Activated T-helper 1 cell treated with anti-CD3 and anti-CD28 coated beads, Interleukin-2, amount 50 U/mL, for 16 hours (primary cell): ENCODE data around the gene PIEZO1.
A peak's percentile ranks its signal among the peaks of the same experiment; 100 is the strongest.
"Not testable (repeated sequence)": the region's sequence is repeated elsewhere in the genome, so short reads cannot be mapped to it uniquely, and the experiment has no call there.

Experiments used
- DNase-seq, 2 donors: peaks; one replicate each; pipeline ENCODE4 v3.0.0-alpha.2; 2020; ENCODE audit warnings: low read depth in 1 of 2, low spot score in 1 of 2

PIEZO1 gene

GRCh38 chr16:88783391-88784073 is 1.5 kb downstream of the PIEZO1 start:
- no peak for DNase-seq

DNA sequence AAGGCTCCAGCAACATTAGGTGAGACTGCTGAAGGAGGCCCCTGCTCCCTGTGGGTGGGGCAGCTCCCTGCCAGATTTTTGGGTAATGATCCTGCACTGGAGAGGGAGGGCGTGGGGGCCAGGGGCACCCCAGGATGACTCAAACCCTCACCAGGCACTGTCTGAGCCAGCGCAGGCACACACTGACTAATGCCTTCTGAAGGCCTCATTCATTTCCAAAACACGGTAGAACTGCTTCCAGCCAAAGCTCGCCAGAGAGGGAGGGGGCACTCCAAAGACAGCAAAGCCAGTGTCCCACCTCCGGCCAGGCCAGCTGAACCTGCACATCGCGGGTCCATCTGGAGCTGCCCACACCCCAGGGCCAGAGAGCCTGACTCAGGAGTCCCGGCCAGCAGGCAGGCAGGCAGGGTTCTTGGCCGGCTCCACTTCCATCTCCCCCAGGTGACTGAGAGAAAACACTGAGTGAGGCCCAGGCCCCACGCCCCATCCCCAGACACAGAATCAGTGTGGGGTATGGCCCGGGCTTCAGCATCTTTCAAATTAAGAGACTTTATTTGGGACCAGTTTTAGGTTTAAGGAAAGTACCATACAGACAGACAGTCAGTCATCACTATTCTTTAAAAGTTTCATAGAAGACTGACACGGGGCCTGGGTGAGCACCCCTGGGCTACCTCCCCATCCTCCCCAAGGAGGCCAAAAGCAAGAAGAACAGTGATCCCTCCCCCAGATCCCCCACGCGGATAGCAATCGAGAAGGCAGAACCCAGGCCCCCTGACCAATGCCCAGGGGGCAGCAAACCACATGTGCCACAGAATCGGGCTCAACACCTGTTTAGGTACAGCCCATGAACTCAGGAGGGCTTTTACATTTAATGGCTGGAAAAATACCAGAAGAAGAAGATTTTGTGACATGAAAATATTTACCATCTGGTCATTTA is 2.3 kb downstream of the PIEZO1 start:
- peak in 1 of 2 donors; percentile 67 for DNase-seq

DNA sequence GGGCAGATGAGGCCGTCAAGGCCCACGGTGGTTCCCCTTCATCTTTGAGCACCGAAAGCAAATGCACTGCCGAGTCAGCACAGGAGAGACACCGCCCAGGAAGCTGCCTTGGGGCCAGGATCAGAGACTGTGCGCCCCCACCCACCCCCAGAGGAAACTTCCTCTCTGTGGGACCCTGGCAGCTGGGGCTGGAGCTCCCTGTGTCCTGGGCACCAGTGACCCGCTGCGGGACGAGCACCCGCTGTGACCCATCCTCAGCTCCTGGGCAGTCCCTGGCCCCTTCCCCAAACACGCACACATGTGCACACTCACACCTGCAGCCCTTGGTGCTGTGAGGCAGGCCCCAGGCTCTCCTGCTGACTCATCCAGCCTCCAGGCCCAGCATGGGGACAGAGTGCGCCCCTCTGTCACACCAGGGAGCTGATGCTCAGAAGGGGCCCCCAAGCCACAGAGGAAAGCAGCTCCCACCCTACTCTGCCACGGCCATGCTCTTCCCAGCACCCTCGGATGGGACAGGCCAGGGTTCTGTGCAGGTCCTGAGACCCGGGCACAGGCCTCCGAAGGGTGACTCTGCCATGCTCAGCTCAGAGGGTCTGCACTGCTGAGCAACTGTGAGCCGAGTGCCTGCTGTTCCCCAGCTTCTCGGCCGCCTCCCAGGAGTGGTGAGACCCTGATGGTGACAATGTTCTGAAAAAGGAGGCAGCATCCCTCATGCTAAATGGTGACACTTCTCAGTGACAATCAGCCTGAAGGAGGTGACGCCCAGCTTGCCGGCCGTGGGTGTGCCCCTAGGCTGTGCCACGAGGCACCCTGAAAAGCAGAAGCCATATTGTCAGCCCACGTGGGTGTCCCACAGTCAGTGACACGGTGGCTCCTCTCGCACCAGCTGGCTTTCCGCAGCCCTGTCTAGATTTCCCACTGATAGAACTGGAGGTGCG is 3.6 kb downstream of the PIEZO1 start:
- DNase-seq: peak; percentile 33 to 50

- DNase-seq: no peak
Measured at GRCh38 chr16:88780142-88781062, 4.6 kb downstream of the PIEZO1 start.

DNA sequence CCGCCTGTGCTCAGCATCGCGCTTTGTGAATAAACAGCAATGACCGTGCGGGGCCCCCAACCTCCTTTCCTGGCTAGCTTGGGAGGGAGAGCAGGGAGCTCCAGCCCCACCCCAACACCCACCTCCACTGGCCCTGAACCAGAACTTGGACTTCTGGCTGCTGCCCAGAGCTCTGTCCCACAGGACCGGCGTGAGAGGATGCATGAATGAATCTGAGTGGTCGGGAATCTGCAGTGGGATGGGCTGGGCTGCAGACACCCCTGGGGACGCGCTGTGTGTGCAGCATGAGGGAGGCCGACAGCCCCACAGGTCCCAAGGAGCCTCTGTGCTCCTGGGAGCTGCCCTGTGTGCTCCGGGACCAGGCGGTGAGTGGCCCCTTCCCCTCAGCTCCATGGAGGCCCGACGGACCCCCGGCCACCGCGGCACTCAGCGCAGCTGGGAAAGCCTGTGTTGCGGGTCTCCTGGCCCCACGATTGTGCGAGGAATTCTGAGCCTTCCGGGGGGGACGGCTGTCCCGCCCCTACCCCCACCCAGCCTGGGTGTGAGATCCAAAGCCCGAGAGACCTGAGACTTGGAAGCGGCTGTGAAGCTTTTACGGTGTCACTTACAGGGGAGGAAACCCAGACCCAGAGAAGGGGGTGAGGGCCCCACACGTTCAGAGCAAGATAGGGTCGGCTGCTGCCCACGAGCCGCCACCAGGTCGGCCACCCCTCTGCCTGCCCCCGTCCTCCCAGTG is 5.4 kb downstream of the PIEZO1 start:
- no peak for DNase-seq

GRCh38 chr16:88778541-88779065 is 6.4 kb downstream of the PIEZO1 start:
- no peak for DNase-seq

GRCh38 chr16:88778271-88778525 is 6.8 kb downstream of the PIEZO1 start:
- no peak for DNase-seq

GRCh38 chr16:88777471-88778270 is 7.3 kb downstream of the PIEZO1 start:
- no peak for DNase-seq

- DNase-seq: no peak
Measured at GRCh38 chr16:88775825-88776224, 9.2 kb downstream of the PIEZO1 start.

DNA sequence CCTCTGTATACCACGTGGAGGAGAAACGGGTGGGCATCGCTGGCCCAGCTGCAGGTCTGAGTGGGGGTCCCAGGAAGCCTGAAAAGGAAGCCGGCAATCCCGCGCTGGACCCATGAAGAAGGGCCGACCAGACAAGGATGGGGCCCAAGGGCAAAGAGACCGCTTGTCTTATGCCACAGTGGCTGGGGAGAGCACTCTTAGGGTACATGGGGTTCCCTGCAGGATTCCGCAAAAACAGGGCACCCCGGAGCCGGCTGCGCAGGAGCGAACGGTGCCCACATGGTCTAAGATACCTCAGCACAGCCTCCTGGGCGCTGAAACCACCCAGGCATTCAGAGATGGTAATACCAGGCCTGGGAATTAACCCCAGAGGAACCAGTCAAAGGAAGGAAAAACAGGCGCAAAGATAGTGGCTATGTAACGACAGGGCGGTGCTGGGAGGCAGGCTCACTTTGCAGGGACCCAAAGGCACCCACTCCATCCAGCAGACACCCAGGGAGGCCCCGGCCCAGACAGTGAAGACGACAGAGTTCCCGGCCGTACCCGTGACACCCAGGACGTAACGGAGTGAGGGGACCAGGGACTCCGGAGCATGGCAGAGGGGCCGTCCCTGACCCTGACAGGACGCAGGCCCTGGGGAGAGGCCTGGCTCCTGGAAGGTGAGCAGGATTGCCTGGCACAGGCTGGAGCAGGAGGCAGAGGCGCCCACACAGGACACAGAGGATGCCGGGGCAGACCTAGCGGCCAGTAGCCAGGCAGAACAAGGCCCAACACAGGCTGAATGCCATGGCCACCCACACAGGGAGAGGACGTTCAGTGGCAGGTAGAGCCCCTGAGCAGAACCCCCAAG is 10.3 kb downstream of the PIEZO1 start:
- no peak for DNase-seq

DNA sequence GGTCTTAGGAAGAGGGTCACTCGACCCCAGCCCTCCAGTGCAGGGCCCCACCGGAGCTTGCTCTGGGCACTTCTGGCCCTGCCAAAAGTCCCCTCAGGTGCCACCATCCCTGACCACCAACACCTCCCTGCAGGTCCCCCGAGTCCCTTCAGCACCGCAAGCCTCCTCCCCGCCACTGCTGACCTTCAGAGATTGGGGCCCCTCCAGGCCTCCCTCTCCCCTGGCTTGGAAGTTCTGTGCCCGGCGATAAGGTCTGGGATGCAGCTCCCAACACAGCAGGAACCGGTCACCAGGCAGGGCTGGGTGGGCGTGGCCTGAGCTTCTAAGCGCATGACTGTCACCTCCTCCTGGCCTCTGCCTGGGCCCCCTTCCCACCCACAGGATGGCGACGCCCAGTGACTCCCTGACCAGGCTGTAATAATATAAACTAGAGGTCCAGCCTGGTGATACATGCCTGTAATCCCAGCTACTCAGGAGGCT is 11.2 kb downstream of the PIEZO1 start:
- no peak for DNase-seq

GRCh38 chr16:88772871-88773811 is 11.9 kb downstream of the PIEZO1 start:
- no peak for DNase-seq

DNA sequence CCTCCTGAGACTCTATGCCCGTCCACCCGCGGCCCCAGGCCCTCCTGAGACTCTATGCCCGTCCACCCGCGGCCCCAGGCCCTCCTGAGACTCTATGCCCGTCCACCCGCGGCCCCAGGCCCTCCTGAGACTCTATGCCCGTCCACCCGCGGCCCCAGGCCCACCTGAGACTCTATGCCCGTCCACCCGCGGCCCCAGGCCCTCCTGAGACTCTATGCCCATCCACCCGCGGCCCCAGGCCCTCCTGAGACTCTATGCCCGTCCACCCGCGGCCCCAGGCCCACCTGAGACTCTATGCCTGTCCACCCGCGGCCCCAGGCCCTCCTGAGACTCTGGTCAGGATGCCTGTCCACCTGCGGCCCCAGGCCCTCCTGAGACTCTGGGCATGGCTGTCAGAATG is 13.2 kb downstream of the PIEZO1 start:
- DNase-seq: not testable (repeated sequence)

DNA sequence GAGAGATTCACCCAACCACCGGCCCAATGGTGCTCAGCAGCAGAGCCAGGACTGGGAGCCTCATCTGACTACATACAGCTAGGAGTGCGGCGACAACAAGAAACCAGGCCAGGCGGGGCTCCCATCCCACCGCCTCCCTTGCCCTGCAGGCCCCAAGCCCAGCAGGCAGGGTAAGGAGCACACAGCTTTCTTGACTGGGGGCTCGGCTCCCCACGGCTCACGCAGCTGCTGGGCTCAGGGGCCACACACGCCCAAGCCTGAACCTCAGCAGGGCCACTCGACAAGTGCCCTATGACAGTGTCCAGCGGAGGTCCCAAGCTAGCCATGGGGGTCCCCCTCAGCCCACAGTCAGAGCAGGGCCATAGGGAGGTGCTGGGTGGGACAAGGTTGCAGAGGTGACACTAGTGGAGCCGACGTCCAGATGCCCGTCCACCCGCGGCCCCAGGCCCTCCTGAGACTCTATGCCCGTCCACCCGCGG is 13.7 kb downstream of the PIEZO1 start:
- no peak for DNase-seq

GRCh38 chr16:88770461-88771293 is 14.3 kb downstream of the PIEZO1 start:
- no peak for DNase-seq
